ENCODE measurements around the gene TMEM63A. TPM values are rescaled to one million over a fixed set of nuclear protein-coding genes. Genes with fewer than 3 reads are reported as not detected.
"Not testable (repeated sequence)": the region's sequence is repeated elsewhere in the genome, so short reads cannot be mapped to it uniquely, and the experiment has no call there.

The TMEM63A gene
- total RNA-seq, 1 donor from 2014 or later = 75.7 TPM

GRCh38 chr1:225811622-225812487 is 70.3 kb downstream of the TMEM63A start:
- Mint-ChIP-seq H3K4me3 (peak overlapping the region; percentile 87), H3K9me3 (no peaks in the 10 kb centered on the region)
- no peak for DNase-seq (ENCODE audit: low spot score in 2 of 2, unreplicated experiment in 2 of 2)

DNA sequence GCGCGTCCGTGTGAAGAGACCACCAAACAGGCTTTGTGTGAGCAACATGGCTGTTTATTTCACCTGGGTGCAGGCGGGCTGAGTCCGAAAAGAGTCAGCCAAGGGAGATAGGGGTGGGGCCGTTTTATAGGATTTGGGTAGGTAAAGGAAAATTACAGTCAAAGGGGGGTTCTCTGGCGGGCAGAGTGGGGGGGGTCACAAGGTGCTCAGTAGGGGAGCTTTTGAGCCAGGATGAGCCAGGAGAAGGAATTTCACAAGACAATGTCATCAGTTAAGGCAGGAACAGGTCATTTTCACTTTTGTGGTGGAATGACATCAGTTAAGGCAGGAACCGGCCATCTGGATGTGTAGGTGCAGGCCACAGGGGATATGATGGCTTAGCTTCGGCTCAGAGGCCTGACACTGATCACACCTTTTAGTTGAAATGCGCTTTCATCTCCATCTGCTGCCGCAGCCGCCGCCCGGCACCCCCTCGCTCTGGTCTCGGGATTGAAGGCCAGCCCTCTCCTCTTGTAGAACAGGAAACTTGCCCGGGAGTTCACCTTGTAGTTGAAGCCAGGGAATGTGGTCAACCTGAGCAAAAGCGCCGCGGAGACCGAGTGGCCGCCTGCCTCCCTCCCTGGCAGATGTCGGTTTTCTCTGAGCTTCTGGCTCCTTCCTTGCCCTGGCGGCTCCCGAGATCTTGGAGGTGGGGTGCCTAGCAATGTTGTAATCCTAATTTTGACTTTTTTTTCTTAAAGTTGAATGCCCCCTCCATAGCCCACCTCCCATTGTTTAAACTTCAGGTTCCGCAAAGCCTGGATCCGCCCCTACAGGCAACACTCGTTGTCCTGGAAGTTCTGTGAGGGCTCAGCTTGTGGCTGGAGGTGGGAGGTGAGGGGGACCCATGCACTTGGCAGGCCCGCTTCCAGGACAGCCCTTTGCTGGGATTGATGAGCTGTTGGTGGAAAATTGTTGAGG is 71.3 kb downstream of the TMEM63A start:
- not testable (repeated sequence) for H3K9me3 Mint-ChIP-seq; H3K36me3 Mint-ChIP-seq; DNase-seq (ENCODE audit: low spot score in 2 of 2, unreplicated experiment in 2 of 2); H3K27me3 Mint-ChIP-seq (ENCODE audit: low read depth)
- Mint-ChIP-seq H3K4me3 (peak overlapping the region; percentile 87), H3K27ac (peak overlapping the region; percentile 94), H3K4me1 (peaks cover 38% of the 10 kb centered on the region)

More at GRCh38 chr1:225811622-225812487, 70.3 kb downstream of the TMEM63A start:
- Mint-ChIP-seq H3K36me3 (no peaks in the 10 kb centered on the region), H3K27me3 (ENCODE audit: low read depth) (no peaks in the 10 kb centered on the region), H3K4me1 (peaks cover 40% of the 10 kb centered on the region), H3K27ac (peak overlapping the region; percentile 94)
- TF ChIP-seq CTCF (IDR thresholded peaks at IDR 0.05; ENCODE audit: unreplicated experiment) = no peak

- H3K36me3 Mint-ChIP-seq = no peaks in the 10 kb centered on the region
- H3K27me3 Mint-ChIP-seq (ENCODE audit: low read depth) = no peaks in the 10 kb centered on the region
- H3K4me3 Mint-ChIP-seq = peak within 1 kb of the TSS; percentile 87
- H3K9me3 Mint-ChIP-seq = no peaks in the 10 kb centered on the region
- DNase-seq (ENCODE audit: low spot score in 2 of 2, unreplicated experiment in 2 of 2) = peak; percentile 68 to 89
- H3K27ac Mint-ChIP-seq = peak within 1 kb of the TSS; percentile 94
- H3K4me1 Mint-ChIP-seq = peaks cover 36% of the 10 kb centered on the region
- TF ChIP-seq CTCF (IDR thresholded peaks at IDR 0.05; ENCODE audit: unreplicated experiment) = no peak
These were observed 72.2 kb downstream of the TMEM63A start, which contains the start of gene EPHX1 for GRCh38 chr1:225809842-225810578. TSS of gene EPHX1 (plus strand) at chr1:225810124. CDS start at chr1:225828730, 18,606 bp downstream.

DNA sequence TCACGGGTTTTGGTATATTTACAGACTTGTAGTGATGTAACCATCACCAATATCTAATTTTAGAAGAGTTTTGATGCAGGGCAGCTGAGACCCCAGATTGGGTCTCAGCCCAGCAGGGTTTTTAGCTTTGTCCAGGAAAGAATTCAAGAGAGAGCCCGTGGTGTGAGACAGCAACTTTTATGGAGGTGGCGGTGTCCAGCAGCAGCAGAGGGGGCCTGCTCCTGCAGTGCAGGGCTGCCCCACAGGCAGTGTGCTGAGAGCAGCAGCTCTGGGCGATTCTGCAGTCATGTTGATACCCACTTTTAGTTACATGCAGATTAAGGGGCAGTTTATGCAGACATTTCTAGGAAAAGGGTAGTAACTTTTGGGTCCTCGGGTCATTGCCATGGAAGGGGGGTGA is 74.0 kb downstream of the TMEM63A start:
- Mint-ChIP-seq H3K4me3 (no peak overlapping the region), H3K4me1 (peaks cover 27% of the 10 kb centered on the region), H3K36me3 (peaks cover 2% of the 10 kb centered on the region), H3K27ac (no peak overlapping the region), H3K27me3 (ENCODE audit: low read depth) (no peaks in the 10 kb centered on the region), H3K9me3 (no peaks in the 10 kb centered on the region)
- no peak for DNase-seq (ENCODE audit: low spot score in 2 of 2, unreplicated experiment in 2 of 2)
- no peak for TF ChIP-seq CTCF (IDR thresholded peaks at IDR 0.05; ENCODE audit: unreplicated experiment)

- H3K36me3 Mint-ChIP-seq; H3K9me3 Mint-ChIP-seq; DNase-seq (ENCODE audit: low spot score in 2 of 2, unreplicated experiment in 2 of 2); H3K27ac Mint-ChIP-seq; H3K4me3 Mint-ChIP-seq; H3K27me3 Mint-ChIP-seq (ENCODE audit: low read depth): not testable (repeated sequence)
- H3K4me1 Mint-ChIP-seq = peaks cover 14% of the 10 kb centered on the region
These were observed 75.4 kb downstream of the TMEM63A start for GRCh38 chr1:225806736-225807135.

DNA sequence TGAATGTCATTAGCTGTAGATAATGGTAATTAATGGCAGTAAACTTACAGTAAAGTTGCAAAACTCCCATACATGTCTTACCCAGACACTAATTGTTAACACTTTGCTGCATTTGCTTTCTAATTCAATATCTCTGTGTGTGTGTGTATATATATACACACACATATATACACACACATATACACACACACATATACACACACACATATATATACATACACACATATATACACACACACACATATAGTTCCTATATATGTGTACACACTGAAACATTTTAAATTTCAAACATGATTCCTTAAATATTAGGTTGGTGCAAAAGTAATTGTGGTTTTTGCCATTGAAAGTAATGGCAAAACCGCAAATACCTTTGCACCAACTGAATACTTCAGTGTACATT is 75.9 kb downstream of the TMEM63A start:
- H3K4me1 Mint-ChIP-seq = peaks cover 10% of the 10 kb centered on the region
- no peak for TF ChIP-seq CTCF (IDR thresholded peaks at IDR 0.05; ENCODE audit: unreplicated experiment)
- H3K27me3 Mint-ChIP-seq (ENCODE audit: low read depth) = no peaks in the 10 kb centered on the region
- no peaks in the 10 kb centered on the region for H3K9me3 Mint-ChIP-seq
- no peak overlapping the region for H3K4me3 Mint-ChIP-seq
- H3K27ac Mint-ChIP-seq = no peak overlapping the region
- peaks cover 5% of the 10 kb centered on the region for H3K36me3 Mint-ChIP-seq
- no peak for DNase-seq (ENCODE audit: low spot score in 2 of 2, unreplicated experiment in 2 of 2)

GRCh38 chr1:225801146-225801545 is 81.0 kb downstream of the TMEM63A start:
- H3K4me3 Mint-ChIP-seq; H3K9me3 Mint-ChIP-seq; H3K27ac Mint-ChIP-seq; H3K4me1 Mint-ChIP-seq; DNase-seq (ENCODE audit: low spot score in 2 of 2, unreplicated experiment in 2 of 2); H3K27me3 Mint-ChIP-seq (ENCODE audit: low read depth): not testable (repeated sequence)
- peaks cover 33% of the 10 kb centered on the region for H3K36me3 Mint-ChIP-seq

GRCh38 chr1:225796097-225796496 is 86.1 kb downstream of the TMEM63A start:
- not testable (repeated sequence) for H3K27ac Mint-ChIP-seq; H3K27me3 Mint-ChIP-seq (ENCODE audit: low read depth); H3K4me3 Mint-ChIP-seq; DNase-seq (ENCODE audit: low spot score in 2 of 2, unreplicated experiment in 2 of 2); H3K4me1 Mint-ChIP-seq
- H3K9me3 Mint-ChIP-seq = peaks cover 38% of the 10 kb centered on the region
- peaks cover 75% of the 10 kb centered on the region for H3K36me3 Mint-ChIP-seq

All from mesothelial cell of epicardium (in vitro differentiated cells).